ENCODE measurements around the gene TRIM9. TPM values are rescaled to one million over a fixed set of nuclear protein-coding genes. Genes with fewer than 3 reads are reported as not detected.

The TRIM9 gene
- total and polyA plus RNA-seq, 4 donors, result 0.08 to 1.3 (median 0.50) TPM

- DNase-seq (no peak), ATAC-seq (ENCODE audit: insufficient read depth, low FRiP score) (no peak)
- Histone ChIP-seq H3K4me1 (ENCODE audit: control insufficient read depth in 5 of 5, insufficient read depth in 5 of 5, low read length in 5 of 5) (no peaks in the 10 kb centered on the region), H3K9ac (ENCODE audit: insufficient read depth in 1 of 2, low read length in 2 of 2) (no peak overlapping the region), H3K27ac (ENCODE audit: low read depth in 1 of 2, low read length in 1 of 2) (no peak overlapping the region), H3K36me3 (ENCODE audit: control insufficient read depth in 4 of 4, insufficient read depth in 4 of 4, low read length in 4 of 4) (peaks cover 0 to 6% (median 4%) of the 10 kb centered on the region in 4 donors), H3K27me3 (ENCODE audit: control insufficient read depth in 3 of 3, insufficient read depth in 3 of 3, low read length in 2 of 3) (no peaks in the 10 kb centered on the region), H3K9me3 (ENCODE audit: control insufficient read depth in 4 of 4, insufficient read depth in 3 of 4, low read length in 3 of 4) (no peaks in the 10 kb centered on the region), H3K4me3 (no peak overlapping the region)
- 75 to 95% methylated on average over 5 of the region's 5 CpGs for WGBS, 2 donors
- no peak for TF ChIP-seq CTCF (IDR thresholded peaks at IDR 0.05; ENCODE audit: control extremely low read depth, extremely low read depth)
Measured at GRCh38 chr14:50935126-50936015, 159.5 kb downstream of the TRIM9 start.

GRCh38 chr14:50932592-50933495 is 162.1 kb downstream of the TRIM9 start:
- H3K27me3 ChIP-seq (ENCODE audit: control insufficient read depth in 3 of 3, insufficient read depth in 3 of 3, low read length in 2 of 3), result no peaks in the 10 kb centered on the region
- ATAC-seq (ENCODE audit: insufficient read depth, low FRiP score) (no peak), DNase-seq (peak in 1 of 3 donors; percentile 8)
- H3K27ac ChIP-seq (ENCODE audit: low read depth in 1 of 2, low read length in 1 of 2), result no peak overlapping the region
- 89 to 90% methylated on average over 4 of the region's 4 CpGs for WGBS, 2 donors
- H3K4me3 ChIP-seq, result no peak overlapping the region
- no peaks in the 10 kb centered on the region for H3K4me1 ChIP-seq (ENCODE audit: control insufficient read depth in 5 of 5, insufficient read depth in 5 of 5, low read length in 5 of 5)
- peaks cover 0 to 11% (median 5%) of the 10 kb centered on the region in 4 donors for H3K36me3 ChIP-seq (ENCODE audit: control insufficient read depth in 4 of 4, insufficient read depth in 4 of 4, low read length in 4 of 4)
- no peaks in the 10 kb centered on the region for H3K9me3 ChIP-seq (ENCODE audit: control insufficient read depth in 4 of 4, insufficient read depth in 3 of 4, low read length in 3 of 4)
- TF ChIP-seq CTCF (IDR thresholded peaks at IDR 0.05; ENCODE audit: control extremely low read depth, extremely low read depth), result no peak
- H3K9ac ChIP-seq (ENCODE audit: insufficient read depth in 1 of 2, low read length in 2 of 2), result no peak overlapping the region

- Histone ChIP-seq H3K4me1 (ENCODE audit: control insufficient read depth in 5 of 5, insufficient read depth in 5 of 5, low read length in 5 of 5) (no peaks in the 10 kb centered on the region), H3K27ac (ENCODE audit: low read depth in 1 of 2, low read length in 1 of 2) (no peak overlapping the region), H3K36me3 (ENCODE audit: control insufficient read depth in 4 of 4, insufficient read depth in 4 of 4, low read length in 4 of 4) (peaks cover 0 to 13% (median 5%) of the 10 kb centered on the region in 4 donors), H3K9me3 (ENCODE audit: control insufficient read depth in 4 of 4, insufficient read depth in 3 of 4, low read length in 3 of 4) (no peaks in the 10 kb centered on the region), H3K4me3 (no peak overlapping the region), H3K9ac (ENCODE audit: insufficient read depth in 1 of 2, low read length in 2 of 2) (no peak overlapping the region), H3K27me3 (ENCODE audit: control insufficient read depth in 3 of 3, insufficient read depth in 3 of 3, low read length in 2 of 3) (no peaks in the 10 kb centered on the region)
- DNase-seq (no peak), ATAC-seq (ENCODE audit: insufficient read depth, low FRiP score) (no peak)
- 29 to 44% methylated on average over 1 of the region's 1 CpG for WGBS, 2 donors
- TF ChIP-seq CTCF (IDR thresholded peaks at IDR 0.05; ENCODE audit: control extremely low read depth, extremely low read depth), result no peak
Measured at GRCh38 chr14:50932156-50932555, 162.7 kb downstream of the TRIM9 start.
